Stimulated activated CD8-positive, alpha-beta memory T cell treated with anti-CD3 and anti-CD28 coated beads, Interleukin-15, amount 100 ng/mL, for 4 hours (primary cell): ENCODE data around the gene NSMCE3.

Experiments used
- DNase-seq, 2 donors: peaks; one replicate each; pipeline ENCODE4 v3.0.0-alpha.2; 2020; ENCODE audit warnings: low read depth in 2 of 2

The NSMCE3 gene

DNA sequence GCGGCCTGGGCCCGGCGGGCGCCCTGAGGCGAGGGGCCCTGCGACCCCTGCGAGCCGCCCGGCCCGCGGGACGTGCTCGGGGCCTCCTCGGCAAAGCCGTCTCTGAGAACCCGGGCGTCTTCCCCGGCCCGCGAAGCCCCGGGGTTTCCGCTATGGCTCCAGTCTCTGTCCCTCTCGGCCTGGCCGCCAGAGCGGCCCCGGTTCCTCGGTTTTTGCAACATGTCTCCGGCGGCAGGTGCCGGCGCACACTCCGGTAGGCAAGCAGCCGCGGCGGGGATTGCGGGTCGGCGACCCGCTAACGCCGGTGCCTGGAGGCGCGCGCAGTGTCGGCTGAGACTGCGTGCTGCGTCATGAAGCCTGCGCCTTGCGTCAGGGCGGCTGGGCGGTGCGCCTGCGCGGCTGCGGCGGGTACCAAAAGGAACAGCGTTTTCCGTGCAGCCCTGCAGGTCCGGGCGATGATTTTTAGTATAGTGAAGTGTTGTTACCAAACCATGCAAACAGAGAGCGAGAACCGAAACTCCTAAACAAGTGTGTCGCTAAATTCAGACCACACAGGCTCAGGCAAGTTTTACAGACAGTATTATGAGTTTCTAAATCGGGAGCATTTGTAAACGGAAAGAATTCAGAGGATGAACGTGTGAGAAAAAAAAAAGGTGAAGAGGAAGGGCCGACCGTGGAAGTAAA lies at the start of gene NSMCE3:
TSS of gene NSMCE3 (minus strand) at position 338 of the 684 bp plus-strand sequence. CDS start at position 221, 117 bp downstream.
- DNase-seq: peak; percentile 80 to 83

DNA sequence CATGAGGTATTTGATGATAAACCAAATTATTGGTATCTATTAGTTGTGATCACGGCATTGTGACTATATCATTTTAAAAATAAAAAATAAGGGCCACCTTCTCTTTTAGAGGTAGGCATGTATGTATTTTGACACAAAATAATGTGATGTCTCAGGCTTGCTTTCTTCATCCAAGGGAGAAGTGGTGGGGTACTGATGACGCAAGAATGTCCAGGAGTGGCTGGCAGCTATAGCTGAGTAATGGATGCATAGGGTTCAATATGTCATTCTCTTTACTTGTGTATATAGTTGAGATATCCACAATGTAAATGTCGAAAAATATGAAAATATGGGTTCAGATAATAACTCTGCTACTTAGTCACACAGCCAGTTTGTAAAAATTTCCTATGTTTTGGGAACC lies 46.8 kb upstream of the NSMCE3 start:
- no peak for DNase-seq

DNA sequence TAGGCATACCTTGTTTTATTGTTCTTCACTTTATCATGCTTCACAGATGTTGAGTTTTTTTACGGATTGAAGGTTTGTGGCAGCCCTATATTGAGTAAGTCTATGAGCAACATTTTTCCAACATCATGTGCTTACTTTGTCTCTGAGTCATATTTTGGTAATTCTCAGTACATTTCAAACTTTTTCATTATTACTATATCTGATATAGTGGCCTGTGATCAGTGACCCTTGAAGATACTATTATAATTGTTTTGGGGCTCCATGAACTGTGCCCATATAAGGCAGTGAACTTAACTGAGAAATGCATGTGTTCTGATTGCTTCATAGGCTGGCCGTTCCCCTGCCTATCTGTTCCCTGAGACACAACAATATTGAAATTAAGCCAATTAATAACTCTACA lies 42.8 kb upstream of the NSMCE3 start:
- DNase-seq: no peak

DNA sequence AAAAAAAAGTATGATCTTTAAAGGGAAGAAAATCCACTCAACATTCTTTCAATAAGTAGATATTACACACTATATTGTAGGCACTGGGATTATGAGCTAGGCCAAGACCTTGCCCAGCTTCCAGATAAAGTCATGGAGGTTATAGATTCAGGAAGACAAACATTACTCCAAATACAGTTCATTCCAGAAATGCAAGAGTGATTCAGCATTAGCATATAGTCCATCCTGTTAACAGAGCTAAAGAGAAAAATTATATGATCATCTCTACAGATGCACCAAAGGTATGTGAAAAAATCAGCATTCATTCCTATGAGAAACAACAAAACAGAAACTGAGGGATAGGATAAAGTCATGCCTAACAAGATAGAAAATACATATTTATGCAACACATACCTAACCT lies 42.1 kb upstream of the NSMCE3 start:
- DNase-seq: no peak

DNA sequence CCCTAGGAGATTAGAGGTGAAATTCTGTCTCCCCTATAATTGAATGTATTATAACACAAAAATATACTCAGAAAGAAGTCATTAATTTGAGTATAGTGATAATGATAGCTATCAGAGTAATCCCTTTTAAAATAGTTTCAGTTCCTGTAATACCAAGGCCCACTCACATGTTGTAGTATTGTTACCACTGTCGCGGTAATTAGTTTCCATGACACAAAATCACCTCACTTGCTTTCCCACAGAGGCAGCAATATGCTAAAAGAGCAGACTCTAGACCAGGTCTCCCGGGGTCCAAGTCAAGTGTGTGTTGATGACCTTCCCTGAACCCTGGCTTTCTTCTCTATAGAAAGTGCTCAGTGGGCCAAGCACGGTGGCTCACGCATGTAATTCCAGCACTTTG lies 39.5 kb upstream of the NSMCE3 start:
- DNase-seq: no peak

DNA sequence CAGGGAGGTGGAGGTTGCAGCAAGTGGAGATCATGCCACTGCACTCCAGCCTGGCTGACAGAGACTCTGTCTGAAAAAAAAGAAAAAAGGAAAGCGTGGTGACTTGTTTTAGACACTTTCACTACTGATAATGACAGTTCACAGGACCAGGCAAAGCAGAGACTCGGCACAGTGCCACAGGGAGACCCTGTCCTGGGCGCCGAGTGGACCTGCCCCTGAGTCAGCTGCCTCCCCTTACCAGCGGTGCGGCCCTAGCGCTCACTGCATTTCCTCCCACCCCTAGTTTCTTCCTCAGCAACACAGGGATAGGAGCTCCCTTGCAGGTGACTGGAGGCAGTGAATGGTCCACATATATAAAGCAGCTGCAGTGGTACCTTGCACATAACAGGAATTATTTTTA lies 38.7 kb upstream of the NSMCE3 start:
- no peak for DNase-seq

DNA sequence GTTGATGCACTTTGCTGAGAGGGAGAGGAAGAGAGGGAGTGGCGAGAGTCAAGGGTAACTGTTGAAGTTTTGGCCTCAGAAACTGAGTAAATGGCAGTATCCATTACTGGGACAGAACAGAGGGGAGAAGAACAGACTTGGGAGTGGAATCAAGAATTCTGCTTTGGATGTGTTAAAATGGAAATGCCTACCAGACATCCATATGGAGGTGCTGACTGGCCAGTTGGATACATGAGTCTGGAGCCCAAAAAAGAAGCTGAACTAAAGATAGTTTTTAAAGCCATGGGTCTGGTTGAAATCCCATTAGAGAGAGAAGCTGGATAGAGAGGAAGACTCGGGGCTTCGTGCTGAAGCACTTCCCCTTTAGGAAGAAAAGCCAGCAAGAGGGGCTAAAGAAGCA lies 35.9 kb upstream of the NSMCE3 start:
- DNase-seq: no peak

GRCh38 chr15:29302871-29303270 lies 33.2 kb upstream of the NSMCE3 start:
- no peak for DNase-seq

DNA sequence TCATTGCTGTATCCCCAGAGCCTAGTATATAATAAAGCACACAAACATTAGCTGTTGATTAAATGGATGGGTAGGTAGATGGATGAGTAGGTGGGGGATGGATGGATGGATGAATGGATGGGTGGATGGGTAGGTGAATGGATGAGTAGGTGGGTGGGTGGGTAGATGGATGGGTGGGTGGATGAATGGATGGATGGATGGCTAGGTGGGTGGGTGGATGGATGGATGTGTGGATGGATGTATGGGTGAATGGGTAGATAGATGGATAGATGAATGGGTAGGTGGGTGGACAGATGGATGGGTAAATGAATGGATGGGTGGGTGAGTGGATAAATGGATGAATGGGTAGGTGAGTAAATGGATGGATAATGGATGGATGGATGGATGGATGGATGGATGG lies 30.2 kb upstream of the NSMCE3 start:
- DNase-seq: no peak

- DNase-seq: no peak
These were observed 29.7 kb upstream of the NSMCE3 start for GRCh38 chr15:29299331-29299730.

DNA sequence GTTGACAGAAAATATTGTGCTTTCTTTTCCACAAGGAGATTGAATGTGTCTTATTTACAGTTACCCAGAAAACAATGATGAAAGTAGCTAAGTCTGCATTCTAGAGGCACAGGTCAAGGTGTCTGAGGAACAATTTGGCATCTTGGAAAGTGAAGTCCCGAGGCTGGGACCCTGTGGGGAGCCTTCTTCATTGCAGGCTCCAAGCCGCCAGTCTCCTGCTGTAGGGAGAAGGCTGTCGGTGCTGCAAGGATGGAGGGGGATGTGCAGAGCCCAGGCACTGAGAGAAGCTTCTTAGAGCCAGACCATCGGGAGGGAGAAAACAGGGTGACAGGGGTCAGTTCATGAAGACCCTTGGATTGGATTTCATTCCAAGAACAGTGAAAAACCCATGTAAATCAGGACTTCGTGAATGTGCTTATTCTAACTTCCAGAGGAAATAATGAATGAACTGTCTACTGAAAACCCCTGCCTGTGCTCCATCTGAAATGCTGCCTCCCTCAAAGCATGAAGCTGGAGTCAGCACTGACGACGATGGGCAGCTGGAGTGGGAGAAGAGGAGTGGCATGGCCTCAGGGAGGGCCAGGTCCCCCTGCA lies 25.2 kb upstream of the NSMCE3 start:
- DNase-seq: no peak

DNA sequence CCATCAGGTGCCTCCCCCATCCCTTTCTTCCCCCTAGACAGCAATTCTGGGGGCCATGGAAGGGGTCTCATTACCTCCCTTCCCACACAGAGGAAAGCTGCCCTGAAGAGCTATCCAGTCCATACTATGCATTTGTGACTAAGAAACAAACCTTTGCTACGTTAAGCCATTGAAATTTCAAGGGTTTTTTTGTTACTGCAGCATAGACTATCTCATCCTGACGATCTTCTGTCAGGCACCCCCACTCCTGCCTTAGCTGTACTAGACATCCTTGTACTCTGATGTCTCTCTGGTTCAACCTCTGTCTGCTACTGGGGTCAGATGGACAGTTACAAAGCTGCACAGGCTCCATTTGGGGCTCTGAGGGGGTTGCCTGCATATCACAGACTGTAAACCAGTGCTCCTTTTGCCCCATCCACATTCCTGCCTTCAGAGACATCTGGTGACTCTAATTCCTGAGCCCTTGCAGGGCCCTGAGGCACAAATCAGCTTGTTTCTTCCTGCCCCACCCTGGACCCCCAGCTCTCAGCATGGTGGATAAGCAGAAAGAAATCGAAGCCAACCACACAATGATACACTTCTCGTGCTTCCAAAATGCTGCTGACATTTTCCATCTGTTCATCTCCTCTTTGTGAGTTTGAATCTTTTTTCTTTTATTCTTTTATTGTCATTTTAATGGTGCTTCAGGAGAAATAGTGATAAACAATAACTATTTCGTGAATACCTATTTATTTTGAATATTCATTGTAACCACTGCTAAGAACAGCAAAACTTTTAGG lies 21.6 kb upstream of the NSMCE3 start:
- no peak for DNase-seq

DNA sequence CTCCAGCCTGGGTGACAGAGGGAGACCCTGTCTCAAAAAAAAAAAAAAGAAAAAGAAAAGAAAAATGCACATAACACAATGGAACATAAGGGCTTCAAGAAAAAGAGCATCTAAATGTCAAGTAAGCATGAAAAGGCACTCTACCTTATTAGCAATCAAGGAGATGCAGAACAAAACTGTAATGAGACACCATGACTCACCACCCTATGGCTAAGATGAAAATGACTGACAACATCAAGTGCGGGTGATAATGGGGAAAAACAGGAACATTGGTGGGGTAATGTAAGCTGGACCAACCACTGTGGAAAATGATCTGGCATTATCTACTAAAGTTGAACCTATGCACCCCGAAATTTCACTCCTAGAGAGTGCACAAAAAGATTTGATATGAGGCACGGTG lies 19.6 kb upstream of the NSMCE3 start:
- no peak for DNase-seq

GRCh38 chr15:29285386-29285785 lies 15.8 kb upstream of the NSMCE3 start:
- no peak for DNase-seq

DNA sequence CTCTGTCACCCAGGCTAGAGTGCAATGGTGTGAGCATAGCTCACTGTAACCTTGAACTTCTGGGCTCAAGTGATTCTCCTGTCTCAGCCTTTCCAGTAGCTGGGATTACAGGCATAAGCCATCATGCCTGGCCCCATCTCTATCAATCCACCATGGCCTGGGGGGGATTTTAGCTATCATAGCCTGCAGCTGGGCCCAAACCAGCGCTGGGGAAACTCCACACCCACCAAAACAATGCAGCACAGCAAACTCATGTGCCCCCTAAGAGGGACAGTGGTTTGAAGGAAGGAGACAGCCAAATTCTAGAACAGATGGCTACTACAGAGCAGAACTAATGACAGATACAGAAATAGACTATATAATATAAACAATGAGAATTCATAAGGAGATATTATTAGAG lies 13.8 kb upstream of the NSMCE3 start:
- DNase-seq: no peak

DNA sequence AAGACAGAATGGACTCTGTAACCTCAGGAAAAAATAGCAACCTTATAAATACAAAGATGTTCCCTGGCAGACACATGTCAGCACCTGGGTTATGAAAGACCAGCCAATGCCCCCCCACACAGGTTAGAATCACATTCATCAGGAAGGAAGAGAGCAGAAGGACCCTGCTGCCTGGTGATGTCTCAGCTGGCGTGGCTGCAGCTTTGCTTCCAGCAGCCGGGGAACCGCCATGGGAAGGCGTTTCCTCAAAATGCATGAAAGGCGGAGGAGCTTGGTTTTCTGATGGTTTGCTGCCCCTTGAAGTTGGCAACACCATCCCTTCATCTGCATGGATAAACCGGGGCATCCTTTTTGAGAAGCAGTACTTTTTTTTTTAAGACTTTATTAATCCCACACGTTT lies 10.9 kb upstream of the NSMCE3 start:
- DNase-seq: no peak

DNA sequence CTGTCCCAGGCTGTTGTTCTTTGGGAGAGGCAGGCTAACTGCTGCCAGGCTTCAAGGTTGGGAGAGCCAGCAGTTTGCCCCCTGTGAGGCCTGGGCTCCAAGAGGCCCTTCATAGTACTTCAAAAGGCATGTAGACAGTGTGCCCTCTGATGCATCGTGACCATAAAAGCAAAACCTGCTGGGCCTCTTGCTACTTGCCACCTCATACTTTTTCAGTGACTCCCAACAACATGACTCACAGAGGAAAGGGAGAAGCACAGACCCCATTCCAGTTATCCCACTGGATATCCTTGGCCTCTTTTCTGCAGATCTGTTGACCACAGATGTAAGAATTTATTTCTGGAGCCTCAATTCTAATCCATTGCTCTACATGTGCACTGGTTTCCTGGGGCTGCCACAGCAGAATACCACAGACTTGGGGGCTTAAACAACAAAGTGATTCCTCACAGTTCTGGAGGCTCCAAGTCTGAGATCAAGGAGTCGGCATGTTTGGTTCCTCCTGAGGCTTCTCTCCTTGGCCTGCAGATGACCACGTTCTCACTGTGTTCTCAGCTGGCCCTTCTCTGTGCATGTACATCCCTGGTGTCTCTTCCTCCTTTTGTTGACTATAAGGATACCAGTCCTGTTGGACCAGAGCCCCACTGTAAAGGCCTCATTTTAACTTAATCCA lies 8.9 kb upstream of the NSMCE3 start:
- DNase-seq: no peak

GRCh38 chr15:29276366-29276765 lies 6.7 kb upstream of the NSMCE3 start:
- no peak for DNase-seq

DNA sequence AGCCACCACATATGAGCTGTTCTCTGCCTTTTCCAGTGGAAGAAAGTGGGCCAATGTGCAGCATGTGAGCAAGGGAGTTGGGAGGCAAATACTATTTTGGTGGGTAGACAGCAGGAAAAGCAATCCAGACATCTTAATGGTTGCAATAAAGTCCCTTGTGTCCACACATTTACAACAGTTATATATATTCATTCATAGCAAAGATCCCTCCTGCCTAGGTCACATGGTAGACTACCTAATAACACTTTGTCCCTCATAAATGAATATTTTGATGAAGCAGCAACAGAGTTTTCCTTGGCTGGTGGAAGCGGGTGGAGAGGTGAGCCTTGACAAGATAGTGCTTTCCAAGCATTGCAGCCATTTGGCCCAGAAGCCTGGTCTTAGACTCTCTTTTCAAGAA lies 6.2 kb upstream of the NSMCE3 start:
- DNase-seq: no peak

DNA sequence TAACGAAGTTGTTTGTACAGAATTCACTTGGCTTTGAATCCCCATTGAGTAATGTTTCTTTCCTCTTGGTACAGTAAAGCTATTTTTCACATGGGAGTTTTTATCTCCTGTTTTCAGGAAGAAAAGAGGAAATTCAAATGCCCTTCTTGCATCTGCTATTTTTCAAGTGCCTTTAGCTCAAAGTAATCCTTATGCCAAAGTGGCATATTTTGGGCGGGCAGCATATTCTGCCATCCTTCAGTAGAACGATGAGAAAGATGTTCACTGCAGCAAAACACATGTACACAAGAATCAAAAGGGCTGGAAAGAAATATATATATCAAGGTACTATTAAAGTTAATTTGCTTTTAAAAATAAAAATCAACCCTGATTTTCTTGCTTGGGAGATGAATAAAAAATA lies 5.3 kb upstream of the NSMCE3 start:
- DNase-seq: no peak

DNA sequence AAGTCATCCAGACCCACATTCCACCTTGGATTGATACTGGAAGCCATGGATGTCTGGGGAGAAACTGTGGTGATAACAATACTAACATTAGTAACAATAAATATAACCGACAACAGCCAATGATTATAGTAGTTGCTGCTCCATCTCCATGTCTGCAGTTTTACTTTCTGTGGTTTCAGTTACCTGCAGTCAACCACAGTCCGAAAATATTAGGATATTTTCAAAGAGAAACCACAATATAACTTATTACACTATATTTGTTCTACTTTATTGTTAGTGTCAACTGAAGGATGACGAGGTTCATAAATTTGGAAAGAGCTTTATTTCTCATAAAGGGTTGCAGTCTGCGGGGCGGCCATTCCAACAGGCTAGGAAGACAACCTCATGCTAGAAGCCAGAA lies 2.6 kb upstream of the NSMCE3 start:
- DNase-seq: no peak

- DNase-seq: no peak
These were observed 1.4 kb upstream of the NSMCE3 start for GRCh38 chr15:29270976-29271375.
